Measurements from ENCODE around the gene EZH1.

GRCh38 chr17:42750739-42751344 is 6.0 kb upstream of the EZH1 start:
- TF ChIP-seq CTCF (IDR thresholded peaks at IDR 0.05), result no peak
- no peak for TF ChIP-seq POLR2A (IDR thresholded peaks at IDR 0.05)
